RWPE2 (cell line): ENCODE measurements around the gene FGF8.

ENCODE experiments used
- ATAC-seq: fragments of 200-7000 bp; cut with Tn5 transposase; 3 replicates; pipeline ENCODE4 v1.9.1; 2021; ENCODE audit warnings: low read depth
- DNase-seq: peaks from one replicate; pipeline ENCODE4 v3.0.0-alpha.2; 2020; ENCODE audit warnings: low spot score
- H3K27ac ChIP-seq: fragments of 450-650 bp; 2 replicates; pipeline ENCODE4 v1.5.1; 2017; ENCODE audit warnings: mild to moderate bottlenecking; ENCODE audit not compliant: poor library complexity, severe bottlenecking
- H3K27me3 ChIP-seq: fragments of 250-450 bp; sonication (Bioruptor Pico); 2 replicates; pipeline ENCODE4 v1.5.1; 2021; ENCODE audit warnings: mild to moderate bottlenecking, moderate library complexity; ENCODE audit not compliant: insufficient read depth, poor library complexity, severe bottlenecking
- H3K36me3 ChIP-seq: fragments of 250-450 bp; sonication (Bioruptor Pico); 2 replicates; pipeline ENCODE4 v1.5.1; 2020; ENCODE audit warnings: low read depth, mild to moderate bottlenecking, moderate library complexity
- H3K4me1 ChIP-seq: fragments of 250-450 bp; sonication (Bioruptor Pico); 2 replicates; pipeline ENCODE4 v1.5.1; 2021; ENCODE audit warnings: mild to moderate bottlenecking, moderate library complexity; ENCODE audit not compliant: insufficient read depth, poor library complexity, severe bottlenecking
- H3K4me3 ChIP-seq: fragments of 250-450 bp; sonication (Bioruptor Pico); 2 replicates; pipeline ENCODE4 v1.5.1; 2021; ENCODE audit warnings: mild to moderate bottlenecking, moderate library complexity; ENCODE audit not compliant: severe bottlenecking
- H3K9me3 ChIP-seq: fragments of 250-450 bp; sonication (Bioruptor Pico); 2 replicates; pipeline ENCODE4 v1.5.1; 2021; ENCODE audit warnings: mild to moderate bottlenecking, moderate library complexity; ENCODE audit not compliant: severe bottlenecking
- CTCF ChIP-seq: fragments of 450-650 bp; IDR thresholded peaks from one replicate; pipeline ENCODE4 v1.5.1; 2017; ENCODE audit warnings: mild to moderate bottlenecking, moderate library complexity; ENCODE audit not compliant: poor library complexity, severe bottlenecking

The FGF8 gene

GRCh38 chr10:101759309-101760247, 16.3 kb downstream of the FGF8 start:
- Histone ChIP-seq H3K36me3 (no peaks in the 10 kb centered on the region), H3K27me3 (no peaks in the 10 kb centered on the region), H3K27ac (no peak overlapping the region), H3K9me3 (no peaks in the 10 kb centered on the region), H3K4me3 (no peak overlapping the region), H3K4me1 (no peaks in the 10 kb centered on the region)
- peak; percentile 21; the same call in 1 of the 3 replicates for ATAC-seq
- no peak for TF ChIP-seq CTCF
- DNase-seq, result no peak

- H3K36me3 ChIP-seq, result no peaks in the 10 kb centered on the region
- no peak overlapping the region for H3K4me3 ChIP-seq
- TF ChIP-seq CTCF, result no peak
- H3K9me3 ChIP-seq, result no peaks in the 10 kb centered on the region
- no peak overlapping the region for H3K27ac ChIP-seq
- no peaks in the 10 kb centered on the region for H3K27me3 ChIP-seq
- no peak for ATAC-seq
- no peak for DNase-seq
- H3K4me1 ChIP-seq, result no peaks in the 10 kb centered on the region
These were observed 17.1 kb downstream of the FGF8 start for GRCh38 chr10:101758858-101759257.

- Histone ChIP-seq H3K27ac (no peak overlapping the region), H3K4me1 (no peaks in the 10 kb centered on the region), H3K36me3 (no peaks in the 10 kb centered on the region), H3K4me3 (no peak overlapping the region), H3K9me3 (no peaks in the 10 kb centered on the region), H3K27me3 (no peaks in the 10 kb centered on the region)
- ATAC-seq (no peak), DNase-seq (no peak)
- TF ChIP-seq CTCF, result no peak
These were observed 23.7 kb downstream of the FGF8 start for GRCh38 chr10:101752241-101752640.

GRCh38 chr10:101749047-101750016, 26.6 kb downstream of the FGF8 start:
- Histone ChIP-seq H3K4me3 (no peak overlapping the region), H3K9me3 (no peaks in the 10 kb centered on the region), H3K36me3 (no peaks in the 10 kb centered on the region), H3K27ac (no peak overlapping the region), H3K27me3 (no peaks in the 10 kb centered on the region), H3K4me1 (no peaks in the 10 kb centered on the region)
- ATAC-seq (no peak), DNase-seq (no peak)
- TF ChIP-seq CTCF, result no peak
